ENCODE results near the gene JAK1.

The JAK1 gene

GRCh38 chr1:64790832-64791487 is 175.4 kb downstream of the JAK1 start:
- peaks cover 10% of the 10 kb centered on the region for H3K9me3 ChIP-seq (ENCODE audit: control insufficient read depth, low read length)
- H3K36me3 ChIP-seq (ENCODE audit: control insufficient read depth, insufficient read depth, low read length, severe bottlenecking), result peaks cover 4% of the 10 kb centered on the region
- H3K4me1 ChIP-seq (ENCODE audit: control insufficient read depth, insufficient read depth, low read length), result no peaks in the 10 kb centered on the region
- no peaks in the 10 kb centered on the region for H3K27me3 ChIP-seq (replicated peaks; ENCODE audit: control insufficient read depth, insufficient read depth, low read length)
- DNase-seq (ENCODE audit: low read depth), result no peak
- no peak overlapping the region for H3K4me3 ChIP-seq (ENCODE audit: low read length)
- H3K9ac ChIP-seq (ENCODE audit: low read length), result no peak overlapping the region

Data from adipocyte (in vitro differentiated cells).